Mucosa of rectum (tissue), 2 donors: ENCODE results near the gene ZBTB24.

Experiments
- H3K27ac ChIP-seq, 2 donors: one replicate each; pipeline ENCODE4 v1.7.0; 2013; ENCODE audit warnings: inconsistent platforms in 2 of 2, low read depth in 2 of 2, low read length in 2 of 2
- H3K27me3 ChIP-seq, 2 donors: one replicate each; pipeline ENCODE4 v1.7.0; 2013; ENCODE audit warnings: low read length in 2 of 2; ENCODE audit not compliant: control insufficient read depth in 2 of 2, insufficient read depth in 2 of 2
- H3K36me3 ChIP-seq, 2 donors: one replicate each; pipeline ENCODE4 v1.7.0; 2013; ENCODE audit warnings: low read length in 2 of 2; ENCODE audit not compliant: control insufficient read depth in 2 of 2, insufficient read depth in 2 of 2
- H3K4me1 ChIP-seq, 2 donors: one replicate each; pipeline ENCODE4 v1.7.0; 2013; ENCODE audit warnings: low read length in 2 of 2, mild to moderate bottlenecking in 1 of 2; ENCODE audit not compliant: control insufficient read depth in 2 of 2, insufficient read depth in 2 of 2
- H3K4me3 ChIP-seq, 2 donors: one replicate each; pipeline ENCODE4 v1.7.0; 2013; ENCODE audit warnings: low read length in 2 of 2
- H3K9ac ChIP-seq, 2 donors: one replicate each; pipeline ENCODE4 v1.7.0; 2013; ENCODE audit warnings: low read length in 2 of 2, low read depth in 1 of 2, mild to moderate bottlenecking in 1 of 2
- H3K9me3 ChIP-seq, 2 donors: one replicate each; pipeline ENCODE4 v1.7.0; 2013; ENCODE audit warnings: low read length in 2 of 2; ENCODE audit not compliant: control insufficient read depth in 2 of 2
- donor health status: healthy.
- donor health status: Normal muscosa, but diverticular disease.

Gene ZBTB24

DNA sequence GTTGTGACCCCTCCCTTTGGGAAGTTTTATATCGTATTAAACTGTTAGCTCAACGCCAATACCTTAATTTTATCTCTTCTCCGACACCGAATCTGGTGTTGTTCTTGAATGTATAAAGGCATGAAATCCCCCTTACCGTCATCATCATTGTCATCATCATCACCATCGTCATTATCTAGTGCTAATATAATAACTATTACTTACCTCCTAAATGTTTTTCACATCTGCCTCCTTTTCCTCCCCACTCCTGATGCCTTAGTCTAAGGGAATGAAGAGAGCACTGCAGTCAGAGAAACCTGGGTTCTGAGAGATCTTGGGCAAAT, 677 bp upstream of the ZBTB24 start:
- peaks cover 8 to 13% of the 10 kb centered on the region in 2 donors for H3K36me3 ChIP-seq
- peak overlapping the region; percentile 45 to 78 for H3K4me3 ChIP-seq
- H3K27ac ChIP-seq = peak overlapping the region; percentile 68 to 72
- H3K4me1 ChIP-seq = peaks cover 16 to 40% of the 10 kb centered on the region in 2 donors
- H3K9ac ChIP-seq = peak overlapping the region; percentile 54 to 56
- H3K27me3 ChIP-seq = no peaks in the 10 kb centered on the region
- no peaks in the 10 kb centered on the region for H3K9me3 ChIP-seq

DNA sequence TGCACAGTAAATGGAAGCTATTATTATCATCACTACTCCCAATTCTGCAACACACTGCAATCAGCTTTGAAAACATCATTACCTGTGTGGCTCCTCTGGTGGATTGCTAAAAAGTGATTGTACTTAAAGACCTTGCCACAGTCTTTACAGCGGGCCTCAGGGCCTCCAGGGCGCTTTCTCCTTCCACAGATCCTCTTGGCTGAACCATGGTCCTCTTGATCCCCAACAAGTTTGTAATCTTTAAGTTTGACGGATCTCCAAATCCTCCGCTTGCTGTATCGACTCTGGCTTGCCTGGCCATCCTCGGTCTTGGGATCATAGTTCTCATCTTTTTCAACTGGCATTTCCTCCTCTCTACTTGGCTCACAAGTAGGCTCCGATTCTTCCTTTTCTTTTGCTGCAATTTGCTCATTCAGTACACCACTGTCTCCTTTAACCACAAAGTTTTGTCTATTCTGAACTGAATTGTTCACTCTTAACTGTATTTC, 2.0 kb downstream of the ZBTB24 start:
- peak overlapping the region; percentile 7 to 62 for H3K4me3 ChIP-seq
- H3K36me3 ChIP-seq = peaks cover 14 to 26% of the 10 kb centered on the region in 2 donors
- H3K27me3 ChIP-seq = no peaks in the 10 kb centered on the region
- H3K4me1 ChIP-seq = peaks cover 23 to 44% of the 10 kb centered on the region in 2 donors
- H3K9me3 ChIP-seq = no peaks in the 10 kb centered on the region
- no peak overlapping the region for H3K27ac ChIP-seq
- no peak overlapping the region for H3K9ac ChIP-seq

DNA sequence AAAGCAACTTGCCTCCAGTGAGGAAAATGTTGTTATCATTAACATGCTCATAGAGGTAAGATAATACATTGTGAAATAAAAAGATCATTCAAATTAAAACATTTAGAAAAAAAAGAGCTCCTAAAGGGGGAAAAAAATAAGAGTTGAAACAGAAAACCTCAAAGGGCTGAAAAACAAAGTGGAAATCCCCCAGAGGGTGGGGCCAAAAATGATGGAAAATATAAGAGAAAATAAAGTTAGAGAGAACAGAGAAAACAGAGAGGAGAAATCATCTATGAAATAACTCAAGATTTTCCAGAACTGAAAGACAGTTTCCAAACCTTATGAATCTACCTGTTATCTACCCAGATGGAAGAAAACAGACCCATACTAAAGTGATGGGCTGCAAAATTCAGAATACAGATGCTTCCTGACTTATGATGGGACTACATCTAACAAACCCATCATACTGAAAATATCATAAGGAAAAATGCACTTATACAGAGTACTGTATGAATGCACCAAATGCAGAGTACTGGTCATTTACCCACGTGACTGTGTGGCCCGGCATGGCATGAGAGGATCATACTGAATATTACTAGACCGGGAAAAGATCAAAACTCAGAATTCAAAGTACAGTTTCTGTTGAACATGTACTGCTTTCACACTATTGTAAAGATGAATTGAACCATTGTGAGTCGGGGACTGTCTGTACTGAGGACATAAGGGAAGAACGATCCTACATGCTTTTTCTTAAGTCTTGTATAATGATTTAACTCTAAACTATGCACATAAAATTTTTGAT, 4.0 kb downstream of the ZBTB24 start:
- Histone ChIP-seq H3K9me3 (no peaks in the 10 kb centered on the region), H3K4me1 (peaks cover 23 to 35% of the 10 kb centered on the region in 2 donors), H3K4me3 (peak overlapping the region in 1 of 2 donors; percentile 27), H3K36me3 (peaks cover 27 to 41% of the 10 kb centered on the region in 2 donors), H3K27ac (no peak overlapping the region), H3K9ac (no peak overlapping the region), H3K27me3 (no peaks in the 10 kb centered on the region)

DNA sequence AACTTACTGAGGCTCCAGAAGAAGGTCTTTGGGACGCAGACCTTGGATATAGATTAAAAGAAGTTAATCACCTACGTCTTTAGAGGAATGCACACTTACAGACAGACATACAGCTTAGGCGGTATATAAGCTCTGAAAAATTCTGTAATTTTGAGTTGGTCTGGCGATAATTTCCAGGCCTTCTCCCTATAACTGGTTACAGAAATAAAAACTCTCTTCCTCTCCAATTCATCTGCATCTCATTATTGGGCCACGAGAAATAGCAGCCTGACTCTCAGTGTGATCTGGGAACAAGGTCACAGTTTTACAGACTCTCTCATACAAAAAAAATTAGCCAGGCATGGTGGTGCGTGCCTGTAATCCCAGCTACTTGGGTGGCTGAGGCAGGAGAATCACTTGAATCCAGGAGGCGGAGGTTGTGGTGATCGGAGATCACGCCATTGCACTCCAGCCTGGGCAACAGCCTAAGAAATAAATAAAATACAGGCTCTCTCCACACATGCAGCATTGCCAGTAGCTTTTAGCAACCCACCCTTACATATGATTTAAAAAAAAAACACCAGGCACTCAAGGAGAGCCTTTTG, 4.7 kb downstream of the ZBTB24 start:
- no peak overlapping the region for H3K27ac ChIP-seq
- H3K9me3 ChIP-seq = no peaks in the 10 kb centered on the region
- H3K4me3 ChIP-seq = no peak overlapping the region
- H3K9ac ChIP-seq = no peak overlapping the region
- peaks cover 30 to 48% of the 10 kb centered on the region in 2 donors for H3K36me3 ChIP-seq
- H3K27me3 ChIP-seq = no peaks in the 10 kb centered on the region
- H3K4me1 ChIP-seq = peaks cover 23 to 30% of the 10 kb centered on the region in 2 donors

DNA sequence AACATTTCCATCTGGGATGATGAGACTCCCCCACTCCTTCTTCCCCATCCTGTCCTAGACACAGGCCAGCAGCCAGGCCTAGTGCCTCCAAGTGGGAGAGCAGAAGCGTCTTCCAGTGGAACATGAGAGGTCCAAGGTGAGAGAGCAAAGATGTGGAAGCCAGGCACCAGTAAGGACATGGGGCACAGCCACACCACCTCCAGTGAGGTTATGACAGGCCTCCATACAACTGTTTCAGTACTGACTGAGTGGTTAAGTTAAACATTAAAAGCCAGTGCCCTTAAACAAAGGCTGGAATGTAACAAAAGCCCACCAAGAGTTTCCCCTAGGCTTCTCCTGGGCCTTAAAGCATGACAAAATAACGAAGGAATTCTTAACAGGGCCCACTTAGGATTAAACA, 5.3 kb downstream of the ZBTB24 start:
- no peak overlapping the region for H3K27ac ChIP-seq
- H3K9ac ChIP-seq = no peak overlapping the region
- H3K27me3 ChIP-seq = no peaks in the 10 kb centered on the region
- no peaks in the 10 kb centered on the region for H3K9me3 ChIP-seq
- peaks cover 23 to 30% of the 10 kb centered on the region in 2 donors for H3K4me1 ChIP-seq
- H3K36me3 ChIP-seq = peaks cover 36 to 53% of the 10 kb centered on the region in 2 donors
- no peak overlapping the region for H3K4me3 ChIP-seq

DNA sequence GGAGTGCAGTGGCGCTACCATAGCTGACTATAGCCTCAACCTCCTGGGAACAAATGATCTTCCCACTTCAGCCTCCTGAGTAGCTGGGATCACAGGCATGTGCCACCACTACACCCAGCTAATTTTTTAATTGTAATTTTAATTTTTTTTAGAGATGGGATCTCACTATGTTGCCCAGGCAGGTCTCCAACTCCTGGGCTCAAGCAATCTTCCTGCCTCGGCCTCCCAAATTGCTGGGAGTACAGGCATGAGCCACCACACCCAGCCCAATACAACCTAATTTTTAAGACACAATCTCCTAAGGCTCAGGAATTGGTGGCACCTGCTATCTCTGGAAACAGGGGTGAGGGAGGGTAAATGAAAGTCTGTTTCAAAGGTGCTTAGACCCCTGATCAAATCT, 5.8 kb downstream of the ZBTB24 start:
- Histone ChIP-seq H3K36me3 (peaks cover 41 to 58% of the 10 kb centered on the region in 2 donors), H3K4me3 (no peak overlapping the region), H3K27ac (no peak overlapping the region), H3K9ac (no peak overlapping the region), H3K27me3 (no peaks in the 10 kb centered on the region), H3K4me1 (peaks cover 23 to 28% of the 10 kb centered on the region in 2 donors), H3K9me3 (no peaks in the 10 kb centered on the region)

DNA sequence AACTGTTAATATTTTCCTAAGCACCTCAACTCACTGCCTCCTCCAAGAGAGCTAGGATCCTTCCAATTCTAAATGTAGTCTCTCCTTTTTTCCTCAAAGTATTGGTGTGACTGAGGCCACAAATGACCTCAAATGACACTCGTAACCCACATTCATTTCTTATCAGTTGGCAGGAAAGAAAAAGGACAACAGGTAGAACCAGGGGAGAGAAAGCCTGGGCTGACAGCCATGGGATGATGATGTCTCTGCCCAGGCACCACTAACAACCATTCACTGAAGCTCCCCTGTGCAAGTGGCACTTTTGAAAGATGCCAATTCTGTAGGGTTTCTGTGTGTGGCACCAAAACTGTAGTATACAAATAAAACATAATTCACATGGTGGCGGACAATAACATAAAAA, 7.4 kb downstream of the ZBTB24 start:
- H3K9me3 ChIP-seq = no peaks in the 10 kb centered on the region
- no peak overlapping the region for H3K27ac ChIP-seq
- H3K4me1 ChIP-seq = peaks cover 13 to 16% of the 10 kb centered on the region in 2 donors
- no peak overlapping the region for H3K9ac ChIP-seq
- H3K36me3 ChIP-seq = peaks cover 44 to 62% of the 10 kb centered on the region in 2 donors
- H3K4me3 ChIP-seq = no peak overlapping the region
- H3K27me3 ChIP-seq = no peaks in the 10 kb centered on the region

DNA sequence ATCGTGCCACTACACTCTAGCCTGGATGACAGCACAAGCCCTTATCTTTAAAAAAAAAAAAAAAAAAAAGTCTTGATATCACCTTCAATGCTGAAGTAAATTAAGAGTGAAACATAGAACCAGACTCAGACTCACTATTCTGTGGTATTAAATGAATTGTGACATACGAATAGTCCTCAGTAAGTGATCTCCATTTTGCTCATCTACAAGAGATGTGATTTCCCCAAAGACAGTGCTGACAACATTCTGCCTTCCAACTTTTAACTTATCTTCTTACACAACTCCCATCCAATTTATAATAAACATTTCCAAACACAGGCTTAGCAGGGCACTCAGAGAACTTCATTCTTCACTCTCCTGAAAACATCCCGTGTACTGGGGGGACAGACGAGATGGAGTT, 8.0 kb downstream of the ZBTB24 start:
- H3K9ac ChIP-seq = no peak overlapping the region
- H3K27me3 ChIP-seq = no peaks in the 10 kb centered on the region
- H3K4me1 ChIP-seq = peaks cover 7 to 11% of the 10 kb centered on the region in 2 donors
- H3K36me3 ChIP-seq = peaks cover 49 to 64% of the 10 kb centered on the region in 2 donors
- no peak overlapping the region for H3K27ac ChIP-seq
- no peak overlapping the region for H3K4me3 ChIP-seq
- no peaks in the 10 kb centered on the region for H3K9me3 ChIP-seq

DNA sequence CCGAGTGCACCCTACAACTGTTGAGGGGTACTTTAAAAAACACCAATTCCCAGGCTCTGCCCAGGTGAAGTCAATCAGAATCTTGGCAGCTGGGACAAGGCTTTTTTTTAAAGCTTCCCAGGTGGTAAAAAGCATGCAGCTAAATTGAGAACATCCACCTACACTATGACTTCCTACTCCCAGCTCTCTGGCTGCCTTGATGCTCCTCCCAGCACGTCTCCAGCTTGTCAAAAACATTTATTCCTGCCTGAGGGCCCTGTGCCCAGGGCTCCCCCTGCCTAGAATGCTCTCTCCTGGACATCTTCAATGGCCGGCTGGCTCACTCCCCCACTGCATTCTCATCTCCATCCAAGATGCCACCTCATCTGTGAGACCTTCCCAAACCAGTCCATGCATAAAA, 9.9 kb downstream of the ZBTB24 start:
- H3K27me3 ChIP-seq = no peaks in the 10 kb centered on the region
- peaks cover 57 to 70% of the 10 kb centered on the region in 2 donors for H3K36me3 ChIP-seq
- H3K27ac ChIP-seq = no peak overlapping the region
- H3K4me1 ChIP-seq = peaks cover 5 to 7% of the 10 kb centered on the region in 2 donors
- H3K4me3 ChIP-seq = no peak overlapping the region
- H3K9ac ChIP-seq = no peak overlapping the region
- H3K9me3 ChIP-seq = no peaks in the 10 kb centered on the region

DNA sequence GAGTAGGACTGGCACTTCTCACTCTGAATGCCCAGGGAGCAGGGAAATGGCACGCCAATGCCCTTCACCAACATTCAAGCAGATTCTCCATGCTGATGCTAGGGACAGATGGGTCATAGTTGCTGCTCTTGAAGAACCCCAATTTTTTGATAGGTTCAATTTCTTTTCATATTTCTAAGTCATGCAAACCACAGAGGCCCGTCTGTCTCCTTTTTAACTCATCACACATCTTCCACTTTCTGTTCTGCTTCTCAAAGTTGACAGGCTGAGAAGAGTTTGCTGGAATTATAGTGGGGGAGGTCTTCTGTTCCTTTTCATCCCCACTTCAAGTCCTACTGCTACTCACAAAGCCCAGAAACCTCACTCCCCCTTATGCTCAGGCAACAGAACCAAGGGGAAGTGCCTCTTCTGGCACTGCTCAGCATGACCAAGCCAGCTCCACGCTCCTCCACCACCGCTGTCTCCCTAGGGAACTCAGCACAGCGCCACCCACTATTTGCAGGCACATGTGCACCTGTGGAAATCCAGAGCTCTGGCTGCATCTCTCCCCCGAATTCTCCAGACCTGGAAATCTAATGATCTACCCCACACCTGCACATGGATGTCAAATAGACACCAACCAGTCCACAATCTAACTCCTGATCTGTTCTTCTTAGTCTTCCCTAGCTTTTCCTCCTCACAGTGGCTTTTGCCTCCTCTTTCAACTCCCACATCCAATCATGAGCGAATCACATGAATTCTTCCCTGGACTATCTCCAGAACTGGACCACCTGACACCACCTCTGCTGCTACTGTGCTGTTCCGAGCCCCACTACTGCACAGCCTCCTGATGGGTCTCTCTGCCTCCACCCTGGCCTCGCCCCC, 10.7 kb downstream of the ZBTB24 start:
- no peak overlapping the region for H3K27ac ChIP-seq
- peaks cover 53 to 65% of the 10 kb centered on the region in 2 donors for H3K36me3 ChIP-seq
- peaks cover 5% of the 10 kb centered on the region in 2 donors for H3K4me1 ChIP-seq

More for the DNA sequence above, 10.7 kb downstream of the ZBTB24 start:
- H3K27me3 ChIP-seq = no peaks in the 10 kb centered on the region
- no peak overlapping the region for H3K4me3 ChIP-seq
- H3K9me3 ChIP-seq = no peaks in the 10 kb centered on the region
- H3K9ac ChIP-seq = no peak overlapping the region
